Measurements from ENCODE around the gene BCOR.

BCOR gene

DNA sequence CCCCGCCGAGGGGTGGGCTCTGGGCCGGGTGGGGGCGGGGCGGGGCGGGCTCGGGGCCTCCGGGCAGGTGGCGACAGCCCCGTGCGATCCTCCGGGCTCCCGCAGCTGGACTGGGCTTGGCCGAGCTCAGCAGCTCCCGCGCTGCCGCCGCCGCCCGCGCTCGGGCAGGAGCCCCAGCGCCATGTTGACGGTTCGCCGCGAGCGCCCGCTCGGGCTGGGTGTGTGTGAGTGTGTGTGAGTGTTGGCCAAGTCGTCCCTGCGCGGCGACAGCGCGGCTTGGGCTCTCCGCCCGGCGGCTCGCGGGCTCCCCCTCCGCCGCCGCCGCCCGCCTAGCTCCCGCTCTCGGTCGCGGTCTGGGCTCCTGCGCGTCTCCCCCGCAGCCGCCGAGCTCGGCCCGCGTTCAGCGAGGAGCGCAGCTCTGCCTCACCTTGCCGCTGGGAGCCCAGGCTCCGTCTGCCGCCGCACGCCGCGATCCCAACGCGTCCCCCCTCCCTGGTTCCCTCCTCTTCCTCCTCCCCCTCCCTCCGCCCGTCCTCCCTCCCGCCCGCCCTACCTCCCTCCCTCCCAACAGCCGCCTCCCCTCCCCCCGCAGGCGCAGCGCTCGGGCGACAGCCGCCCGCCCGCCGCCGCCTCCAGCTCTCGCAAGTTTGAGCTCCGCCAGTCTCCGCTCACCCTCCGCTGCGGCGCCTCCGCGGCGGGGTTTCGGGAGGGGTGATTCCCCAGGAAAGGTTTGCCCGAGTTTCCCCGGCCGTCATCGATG lies at the start of gene BCOR:
BCOR (minus strand) TSS at position 455 of the 760 bp plus-strand sequence. CDS start 20,029 bp downstream, outside the sequence.
- DNase-seq (ENCODE audit: low spot score) = peak; percentile 75

DNA sequence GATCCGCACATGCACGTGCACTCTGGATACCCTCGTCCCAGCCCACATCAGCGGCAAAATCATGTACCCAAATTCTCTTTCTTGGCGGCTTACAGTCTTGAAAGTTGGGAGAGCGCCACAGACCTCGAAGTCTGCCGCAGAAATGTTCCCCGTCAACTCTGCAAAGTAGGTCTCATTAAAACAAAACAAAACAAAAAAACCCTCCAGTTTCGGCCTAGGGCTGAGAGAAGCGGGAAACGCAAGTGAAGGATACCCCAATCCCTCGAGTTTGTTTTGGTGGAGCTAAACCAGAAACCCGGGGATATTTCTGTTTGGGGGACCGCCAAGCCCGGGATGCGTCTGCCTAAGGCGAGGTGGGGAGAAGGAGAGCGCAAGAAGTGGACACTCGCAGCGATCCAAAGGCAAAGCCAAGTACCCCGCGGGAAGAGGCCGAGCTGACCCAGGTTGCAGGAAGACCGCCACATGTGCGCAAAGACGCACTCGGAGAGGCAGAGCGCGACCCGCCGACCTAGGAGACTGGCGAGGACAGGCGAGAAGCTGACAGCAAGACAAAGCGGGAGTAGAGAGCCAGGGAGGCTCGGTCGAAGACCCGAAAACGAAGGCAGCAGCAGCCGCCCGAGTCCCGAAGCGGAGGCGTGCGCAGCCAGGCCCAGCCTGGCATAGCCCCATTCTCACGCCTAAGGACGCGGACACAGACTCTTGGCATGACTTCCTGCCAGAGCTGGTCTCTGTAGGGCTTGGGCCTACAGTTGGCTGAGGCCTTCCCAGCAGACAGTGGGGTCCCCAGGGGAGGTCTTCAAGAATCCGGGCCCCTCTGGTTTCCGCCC lies 49.6 kb upstream of the BCOR start:
- DNase-seq (ENCODE audit: low spot score) = no peak

DNA sequence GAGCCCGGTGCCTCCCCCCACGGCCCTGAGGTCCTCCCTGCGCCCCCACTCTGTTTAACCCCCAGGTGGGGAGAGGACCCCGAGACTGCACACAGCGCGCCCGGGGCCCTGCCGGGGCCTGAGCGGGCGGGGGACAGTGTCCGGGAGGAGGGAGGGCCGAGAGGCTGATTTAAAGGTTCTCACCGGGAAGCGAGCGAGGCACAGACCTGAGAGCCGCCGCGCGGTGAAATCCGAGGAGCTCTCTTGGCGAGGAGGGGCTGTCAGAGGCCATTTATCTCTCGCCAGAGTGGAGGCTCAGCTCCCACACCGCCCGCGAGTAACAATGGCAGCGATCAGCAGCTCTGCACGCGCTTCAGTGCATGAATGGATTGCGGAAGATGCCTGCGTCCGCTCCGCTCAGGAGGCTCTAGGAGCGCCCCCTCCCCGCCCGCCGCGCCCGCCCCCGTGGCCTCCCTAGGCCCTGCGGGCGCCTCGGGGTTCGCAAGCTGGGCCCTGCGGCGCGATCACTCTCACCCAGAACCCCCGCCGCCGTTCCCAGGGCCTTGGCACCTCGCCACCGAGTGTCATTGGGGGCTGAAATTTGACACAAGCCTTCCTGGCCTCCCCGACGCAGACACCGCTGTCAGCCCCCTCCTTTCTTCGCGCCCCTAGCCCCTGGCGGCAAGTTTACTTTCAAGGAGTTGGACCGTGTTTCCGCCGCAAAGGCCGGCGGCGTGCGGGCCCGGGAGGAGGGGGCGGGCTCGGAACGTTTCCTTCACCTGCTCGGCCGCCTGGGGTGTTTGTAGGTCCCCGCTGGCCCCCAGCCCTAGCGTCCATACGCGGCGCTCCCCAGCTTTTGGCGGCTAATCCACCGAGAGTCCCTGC lies 48.7 kb upstream of the BCOR start:
- no peak for DNase-seq (ENCODE audit: low spot score)

DNA sequence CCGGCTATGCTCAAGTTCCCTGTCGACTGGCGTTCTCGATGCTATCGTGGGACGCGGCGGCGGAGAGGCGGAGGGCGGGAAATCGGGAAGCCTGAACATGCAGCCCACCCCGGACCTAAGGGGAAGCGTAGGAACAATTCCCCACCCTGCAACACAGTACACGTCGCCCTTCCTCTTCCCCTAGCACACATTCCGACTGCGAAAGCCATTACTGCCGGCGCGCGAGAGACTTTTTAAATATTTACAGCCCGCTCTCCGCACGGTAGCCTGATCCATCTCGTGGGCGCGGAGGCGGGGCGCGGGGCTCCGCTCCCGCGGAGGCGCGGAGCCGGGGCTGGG lies 48.1 kb upstream of the BCOR start:
- no peak for DNase-seq (ENCODE audit: low spot score)

DNA sequence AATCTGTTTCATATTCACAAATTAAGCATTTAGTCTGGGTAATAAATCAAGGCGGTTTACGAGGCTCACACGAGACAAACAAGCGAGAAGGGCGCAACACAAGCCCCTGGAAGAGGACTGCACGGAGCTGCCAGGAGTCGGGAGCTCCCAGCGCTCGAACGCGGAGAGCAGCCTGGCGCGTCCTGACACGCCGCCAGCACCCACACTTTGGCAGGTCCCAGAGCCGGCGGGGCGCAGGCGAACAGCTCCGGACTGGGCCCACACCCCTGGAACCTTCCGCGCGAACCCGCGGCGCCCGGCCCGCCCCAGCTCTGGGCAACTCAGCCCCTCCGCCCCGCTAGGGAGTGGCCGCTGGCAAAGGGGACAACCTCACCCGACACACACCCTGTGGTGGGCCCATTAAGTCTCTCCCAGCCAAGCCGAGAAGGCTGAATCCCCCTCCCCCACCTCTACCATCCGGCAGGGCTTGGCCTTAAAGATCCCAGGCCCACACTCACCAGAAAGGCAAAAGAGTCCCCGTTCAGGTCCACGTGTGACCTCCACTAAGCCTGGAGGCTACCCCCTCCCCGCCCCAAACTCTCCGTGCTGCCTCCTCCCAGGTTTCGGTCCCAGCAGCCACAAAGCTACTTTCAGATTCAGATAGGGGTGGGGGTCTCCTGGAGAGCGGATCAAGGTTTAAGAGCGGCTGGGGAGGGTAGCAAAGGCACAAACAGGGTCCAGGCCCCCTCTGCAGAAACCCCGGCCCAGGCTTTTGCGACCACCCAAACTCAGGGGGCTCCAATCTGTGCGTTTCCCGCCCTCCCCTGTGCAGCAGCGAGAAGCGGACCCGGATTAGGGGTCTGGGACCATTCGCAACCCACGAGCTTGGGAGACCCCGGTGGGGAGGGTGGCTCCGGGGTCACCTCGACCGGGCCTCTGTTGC lies 47.5 kb upstream of the BCOR start:
- no peak for DNase-seq (ENCODE audit: low spot score)

DNA sequence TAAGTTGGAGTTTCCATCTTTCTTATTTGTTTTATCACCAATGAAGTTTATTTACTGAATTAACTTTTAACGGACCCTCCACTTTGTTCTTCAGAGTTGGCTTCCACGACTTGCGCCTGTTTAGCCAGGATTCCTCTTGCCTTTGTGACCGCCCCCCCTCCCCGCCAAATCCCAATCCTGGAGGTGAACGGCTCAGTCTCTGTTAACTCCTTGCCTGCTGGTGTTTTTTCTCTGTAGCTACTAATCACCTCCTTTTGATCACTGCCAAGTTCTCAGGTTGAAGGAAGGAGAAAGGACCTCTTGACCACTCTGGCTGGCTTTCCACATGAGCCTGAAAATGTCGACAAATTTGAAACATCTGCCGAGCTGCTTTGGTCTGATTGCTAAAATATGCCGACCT lies 46.8 kb upstream of the BCOR start:
- DNase-seq (ENCODE audit: low spot score) = no peak

DNA sequence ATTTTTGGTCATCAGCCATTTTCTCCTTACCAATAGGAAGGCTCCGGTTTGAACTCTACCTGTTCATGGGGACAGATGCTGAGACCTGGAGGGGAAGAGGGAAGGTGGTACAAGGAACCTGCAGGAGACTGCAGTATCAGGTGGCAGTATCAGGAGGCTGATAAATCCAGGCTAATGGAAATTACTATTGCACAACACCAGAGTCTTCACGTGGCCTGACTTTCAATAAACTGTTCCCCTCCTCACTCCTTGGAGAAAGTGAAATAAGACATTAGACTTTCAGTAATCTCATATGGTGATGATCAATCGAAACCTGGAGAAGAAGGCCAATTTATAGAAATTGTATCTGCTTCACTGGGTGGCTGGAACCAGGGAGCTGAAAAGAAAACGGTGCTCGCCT lies 46.2 kb upstream of the BCOR start:
- DNase-seq (ENCODE audit: low spot score) = no peak

DNA sequence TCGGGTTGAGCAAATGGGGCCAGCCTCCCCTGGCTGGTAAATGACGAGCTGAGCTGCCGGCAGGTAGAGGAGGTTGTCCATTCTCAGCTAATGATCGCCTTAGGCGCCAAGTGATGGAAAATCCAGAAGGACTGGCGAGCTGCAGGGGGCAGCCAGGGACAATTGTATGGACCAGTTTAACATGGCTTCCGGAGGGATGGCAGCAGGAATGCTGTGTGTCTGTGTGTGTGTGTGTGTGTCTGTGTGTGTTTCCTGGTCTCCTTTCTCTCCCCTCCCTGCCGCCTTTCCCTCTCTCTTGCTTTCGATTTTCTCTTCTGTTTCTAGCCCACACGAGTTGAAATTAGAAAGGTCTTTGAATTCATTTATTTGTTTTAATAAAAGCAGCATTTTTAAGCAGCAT lies 45.2 kb upstream of the BCOR start:
- DNase-seq (ENCODE audit: low spot score) = no peak

DNA sequence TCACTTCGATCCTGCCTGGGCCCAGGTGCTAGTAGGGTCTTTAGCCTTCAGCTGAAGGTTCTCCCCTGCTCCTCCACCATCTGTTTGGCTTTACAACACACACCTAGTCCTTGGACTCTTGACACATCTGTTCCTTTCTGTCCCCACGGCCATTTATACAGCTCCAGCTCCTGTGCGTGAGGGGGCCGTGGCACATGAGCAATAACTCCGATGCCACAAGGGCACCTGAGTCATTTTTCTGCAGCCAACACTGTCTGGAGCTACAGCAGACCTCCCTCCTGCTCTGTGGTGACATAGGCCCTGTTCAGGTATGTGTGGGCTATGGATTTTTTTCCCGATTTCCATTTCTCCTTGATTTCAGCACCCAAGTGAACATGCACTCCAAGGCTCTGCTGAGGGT lies 44.7 kb upstream of the BCOR start:
- no peak for DNase-seq (ENCODE audit: low spot score)

DNA sequence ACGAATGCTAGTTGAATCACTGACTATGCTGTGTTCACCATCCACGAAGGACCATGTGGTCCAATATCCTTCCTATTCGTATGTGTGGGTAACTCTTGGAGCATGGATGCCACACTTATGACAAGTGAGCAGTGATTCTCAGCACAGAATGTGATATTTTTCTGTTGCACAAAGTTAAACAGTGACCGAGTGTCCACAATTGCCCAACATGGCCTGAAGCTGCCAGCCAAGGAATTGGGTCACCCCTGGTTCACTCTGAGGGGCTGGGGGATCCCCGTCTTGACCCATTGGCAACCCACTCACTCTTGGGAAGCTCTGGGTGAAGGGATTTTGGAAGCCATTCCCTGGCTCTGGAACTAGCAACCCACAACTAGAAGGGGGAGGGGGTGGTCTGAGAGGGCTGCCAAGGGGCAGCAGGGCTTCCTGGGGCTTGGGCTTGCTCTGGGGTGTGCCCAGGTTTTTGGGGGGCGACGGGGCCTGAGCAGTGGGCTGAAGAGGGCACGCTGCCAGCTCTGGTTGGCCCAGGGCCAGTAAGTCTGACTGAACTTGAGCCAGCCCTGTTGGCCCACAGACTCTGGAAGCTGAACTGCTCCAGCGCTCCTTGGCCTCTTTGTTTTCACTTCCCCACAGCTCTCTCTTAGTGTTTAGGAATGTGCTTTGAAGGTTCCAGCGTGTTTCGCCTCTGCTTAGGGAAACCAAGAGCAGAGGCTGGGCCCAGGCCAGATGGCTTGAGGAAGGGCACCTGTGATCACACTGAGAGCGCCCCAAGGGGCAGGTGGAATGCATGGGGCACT lies 43.1 kb upstream of the BCOR start:
- DNase-seq (ENCODE audit: low spot score) = peak; percentile 49

DNA sequence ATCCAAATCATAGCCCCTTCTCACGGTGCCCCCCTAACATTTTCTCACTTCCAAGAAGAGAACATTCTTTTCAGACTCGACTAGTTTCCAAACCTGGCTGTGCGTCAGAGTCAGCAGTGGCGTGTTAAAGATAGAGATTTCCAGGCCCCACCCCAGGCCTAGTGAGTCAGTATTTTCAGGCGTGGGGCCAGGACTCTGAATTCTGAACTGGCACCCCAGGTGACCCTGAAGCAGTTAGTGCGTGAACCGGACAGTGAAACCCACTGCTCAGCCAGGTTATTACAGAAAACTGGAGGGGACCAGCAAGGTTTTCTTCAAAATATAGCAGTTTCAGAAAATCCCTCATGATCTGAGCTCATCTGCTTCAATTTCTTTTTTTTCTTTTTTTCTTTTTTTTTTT lies 35.0 kb upstream of the BCOR start:
- DNase-seq (ENCODE audit: low spot score) = no peak

DNA sequence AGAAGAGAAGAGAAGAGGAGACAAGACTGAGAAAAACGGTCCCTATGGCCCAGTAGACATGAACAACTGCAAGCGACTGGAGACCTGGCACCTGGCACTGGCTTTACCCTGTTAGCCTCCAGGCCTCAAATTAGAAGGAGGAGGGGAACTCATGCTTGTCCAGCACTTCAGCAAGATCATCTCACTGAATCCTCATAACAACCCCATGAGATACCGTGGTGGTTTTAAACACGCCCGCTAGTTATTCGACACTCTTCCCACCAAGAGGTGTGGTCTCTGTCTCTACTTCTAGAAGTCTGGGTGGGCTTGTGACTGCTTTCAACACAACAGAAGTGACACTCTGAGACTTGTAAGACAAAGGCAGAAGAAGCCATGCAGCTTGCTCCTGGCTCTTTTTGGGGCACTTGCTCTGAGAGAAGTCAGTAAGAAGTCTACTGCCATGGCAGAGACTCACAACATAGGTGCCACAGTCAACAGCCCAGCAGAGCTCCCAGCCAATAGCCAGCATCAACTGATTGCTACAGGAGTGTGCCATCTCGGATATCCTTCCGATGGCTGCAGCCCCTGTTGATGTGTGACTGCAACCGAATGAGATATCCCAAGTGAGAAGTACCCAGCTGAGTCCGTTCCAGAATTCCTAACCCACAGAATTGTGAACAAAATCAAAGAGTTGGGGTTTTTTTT lies 34.0 kb upstream of the BCOR start:
- DNase-seq (ENCODE audit: low spot score) = no peak

DNA sequence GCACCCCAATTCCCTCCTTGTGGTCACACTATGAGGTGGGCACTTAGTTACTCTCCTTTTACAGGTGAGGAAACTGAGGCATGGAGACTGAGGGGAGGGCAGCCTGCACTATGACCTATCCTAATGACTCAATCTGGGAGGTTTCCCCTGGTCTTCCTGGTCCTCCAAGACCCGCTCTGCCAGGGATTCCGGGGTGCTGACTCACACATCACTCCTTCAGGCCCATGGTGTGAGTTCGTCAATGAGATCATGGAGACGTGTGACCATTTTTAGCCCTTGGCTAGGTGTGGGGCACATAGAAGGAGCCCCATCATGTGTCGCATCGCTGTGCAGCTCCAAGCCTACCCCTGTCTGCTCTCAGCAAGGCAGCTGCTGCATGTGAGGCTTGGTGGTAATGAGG lies 32.4 kb upstream of the BCOR start:
- DNase-seq (ENCODE audit: low spot score) = no peak

DNA sequence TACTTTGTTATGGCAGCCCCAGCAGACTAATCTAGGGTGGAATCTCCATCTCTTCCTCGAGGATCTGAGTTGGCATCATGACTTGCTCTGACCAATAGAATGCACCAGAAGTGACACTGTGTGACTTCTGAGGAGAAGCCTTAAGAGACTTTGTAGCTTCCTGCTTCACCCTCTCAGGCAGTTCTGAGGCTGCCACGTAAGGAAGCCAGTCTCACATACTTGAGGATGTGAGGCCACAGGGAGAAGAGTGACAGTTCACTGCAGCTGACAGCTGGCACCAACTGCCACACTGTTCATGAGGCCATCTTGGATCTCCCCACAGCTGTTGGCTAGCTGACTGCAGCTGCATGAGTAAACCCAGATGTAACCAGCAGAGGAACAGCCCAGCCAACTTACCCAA lies 29.3 kb upstream of the BCOR start:
- no peak for DNase-seq (ENCODE audit: low spot score)

DNA sequence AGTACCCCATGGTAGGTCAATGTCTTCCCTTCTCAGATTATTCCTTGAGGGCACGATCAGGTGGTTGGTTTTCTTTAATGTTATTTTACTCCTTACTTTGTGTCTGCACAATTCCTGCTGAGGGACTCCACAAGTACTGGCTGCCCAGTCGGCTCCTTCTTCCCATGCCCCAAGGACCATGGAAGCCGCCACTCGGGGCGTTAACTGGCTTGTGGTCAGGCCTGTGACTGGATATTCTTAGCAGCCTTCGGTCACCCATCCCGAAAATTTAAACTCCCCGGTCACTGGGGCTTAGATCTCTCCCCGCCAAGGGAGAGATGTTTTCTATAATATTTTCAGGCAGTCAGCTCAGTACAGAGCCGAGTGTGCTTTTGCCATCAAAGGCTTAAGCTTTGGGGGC lies 24.7 kb upstream of the BCOR start:
- no peak for DNase-seq (ENCODE audit: low spot score)

DNA sequence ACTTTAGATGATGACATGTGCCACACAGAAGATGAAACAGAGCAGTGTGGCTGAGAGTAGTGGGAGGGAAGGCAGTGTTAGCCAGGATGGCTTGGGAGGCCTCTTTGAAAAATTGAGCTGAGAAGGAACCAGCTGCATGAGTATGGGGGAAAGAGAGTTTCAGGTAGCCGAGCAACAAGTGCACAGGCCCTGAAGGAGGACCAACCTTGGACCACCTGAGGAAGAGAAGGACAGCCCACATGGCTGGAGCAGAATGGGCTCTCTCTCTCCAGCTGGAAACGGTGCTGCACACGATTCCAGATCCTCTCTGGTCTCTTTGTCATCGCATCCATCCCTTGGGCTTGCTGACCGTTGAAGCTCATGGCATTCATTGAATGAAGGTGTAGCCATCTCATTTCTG lies 23.9 kb upstream of the BCOR start:
- DNase-seq (ENCODE audit: low spot score) = no peak

DNA sequence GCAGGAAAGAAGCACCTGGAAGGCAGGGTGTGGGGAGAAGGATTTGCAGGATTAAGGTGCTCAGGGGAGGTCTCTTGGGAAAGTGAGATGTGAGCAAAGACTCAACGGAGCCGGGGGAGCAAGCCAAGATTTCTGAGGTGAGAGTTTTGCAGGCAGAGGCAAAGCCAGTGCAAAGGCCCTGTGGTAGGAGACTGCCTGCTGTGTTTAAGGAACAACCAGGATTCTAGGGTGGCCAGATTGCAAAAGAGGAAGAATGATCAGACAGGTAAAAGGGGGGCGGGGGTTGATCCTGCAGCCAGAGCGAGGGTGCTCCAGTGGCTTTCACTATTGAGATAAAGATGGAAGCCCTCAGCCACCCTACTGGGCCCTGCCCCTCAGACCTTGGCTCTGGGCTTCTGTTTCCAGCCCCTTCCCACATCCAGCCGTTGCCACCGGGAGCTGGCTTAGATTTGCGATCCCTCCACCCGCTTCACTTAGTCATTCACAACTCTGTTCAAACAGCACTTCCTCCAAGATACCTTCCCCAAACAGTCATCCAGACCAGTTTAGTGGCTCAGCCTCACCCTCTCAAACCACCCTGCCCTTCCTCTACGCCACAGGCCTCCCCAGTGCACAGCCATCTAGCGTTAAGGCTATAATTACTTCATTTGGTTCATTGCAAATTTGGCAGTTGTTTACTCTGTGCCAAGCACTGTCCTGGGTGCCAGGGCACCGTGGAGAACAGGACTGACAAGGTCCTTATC lies 23.3 kb upstream of the BCOR start:
- DNase-seq (ENCODE audit: low spot score) = no peak

DNA sequence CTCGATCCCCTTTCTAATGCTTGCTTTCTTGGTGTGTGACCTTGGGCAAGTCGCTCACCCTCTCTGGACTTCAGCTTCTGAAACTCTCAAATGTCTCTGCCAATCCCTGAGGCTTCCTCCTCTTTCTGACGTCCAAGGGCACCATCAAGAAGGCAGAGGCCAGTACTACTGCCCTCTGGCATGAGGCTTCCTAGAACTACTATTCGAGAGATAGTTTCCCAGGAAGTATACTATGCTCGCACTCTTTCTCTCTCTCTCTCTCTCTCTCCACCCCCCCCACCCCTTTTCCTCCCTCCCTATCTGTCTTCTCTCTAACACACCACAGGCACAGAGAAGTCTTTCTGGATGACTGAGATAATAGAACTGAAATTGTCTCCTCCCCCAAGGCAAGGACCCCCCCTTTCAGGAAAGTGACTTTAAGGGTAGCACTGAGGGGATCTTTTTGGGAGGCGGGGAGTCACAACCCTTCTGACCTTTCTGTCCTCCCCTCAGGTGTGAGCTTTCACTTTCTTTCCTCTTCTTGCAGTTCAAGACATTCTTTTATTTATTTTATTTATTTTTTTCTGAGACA lies 20.0 kb upstream of the BCOR start:
- no peak for DNase-seq (ENCODE audit: low spot score)

DNA sequence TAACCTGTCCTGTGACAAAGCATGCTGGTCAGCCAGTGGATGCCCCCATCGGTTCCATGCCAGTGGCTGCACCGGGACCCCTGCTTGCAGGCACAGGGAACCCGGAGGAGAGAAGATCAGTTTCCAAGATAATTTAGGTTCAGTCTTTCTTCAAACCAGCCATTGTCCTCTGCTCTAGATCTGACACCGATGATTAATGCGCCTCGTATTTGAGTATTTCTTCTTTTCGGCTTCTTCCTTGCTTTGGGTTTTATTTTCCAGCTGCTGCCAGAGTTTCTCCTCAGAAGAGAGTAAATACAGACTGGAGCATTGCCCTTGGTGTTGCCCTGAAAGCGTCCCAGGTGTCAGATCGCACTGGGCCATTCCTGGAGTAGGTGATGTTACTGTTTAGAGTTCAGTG lies 19.2 kb upstream of the BCOR start:
- DNase-seq (ENCODE audit: low spot score) = no peak
